ENCODE results near the gene SH3RF1. TPM values are rescaled to one million over a fixed set of nuclear protein-coding genes. Genes with fewer than 3 reads are reported as not detected.

SH3RF1 gene
- total RNA-seq, 1 experiment from 2014 or later = 16.6 TPM

- ATAC-seq (peak; percentile 62), DNase-seq (ENCODE audit: low spot score) (no peak)
- ChIA-PET POLR2A (no interaction called here), CTCF (no interaction called here)
- Mint-ChIP-seq H3K36me3 (no peaks in the 10 kb centered on the region), H3K4me1 (peaks cover 22% of the 10 kb centered on the region), H3K4me3 (no peak overlapping the region), H3K9me3 (no peaks in the 10 kb centered on the region), H3K27ac (0 out of 2 replicates have a peak overlapping the region, but pooled peaks have one; percentile 24), H3K27me3 (ENCODE audit: low read depth) (no peaks in the 10 kb centered on the region)
- TF ChIP-seq E2F5 (CRISPR knock-in tag; IDR thresholded peaks at IDR 0.05) (no peak), ZBTB21 (CRISPR knock-in tag; IDR thresholded peaks at IDR 0.05; ENCODE audit: borderline replicate concordance) (no peak), IRF1 (CRISPR knock-in tag; IDR thresholded peaks at IDR 0.05) (no peak), NFATC4 (CRISPR knock-in tag; IDR thresholded peaks at IDR 0.05) (no peak), ZBTB43 (CRISPR knock-in tag; IDR thresholded peaks at IDR 0.05) (no peak), ATF6 (CRISPR knock-in tag; IDR thresholded peaks at IDR 0.05) (no peak), GTF2I (CRISPR knock-in tag; conservative IDR thresholded peaks at IDR 0.05) (no peak), ERG (CRISPR knock-in tag; IDR thresholded peaks at IDR 0.05) (no peak)
Measured at GRCh38 chr4:169174247-169174646, 96.5 kb downstream of the SH3RF1 start.

GRCh38 chr4:169167957-169168858, 102.5 kb downstream of the SH3RF1 start:
- no peak for ATAC-seq
- H3K27me3 Mint-ChIP-seq (ENCODE audit: low read depth) = no peaks in the 10 kb centered on the region
- no peaks in the 10 kb centered on the region for H3K9me3 Mint-ChIP-seq
- POLR2A ChIA-PET = interaction anchor here (0.9 kb wide), 1 partner anchor 102 kb away, joined by 3 read pairs; no protein-coding TSS in a partner anchor
- H3K36me3 Mint-ChIP-seq = no peaks in the 10 kb centered on the region
- TF ChIP-seq STAT6 (CRISPR knock-in tag; conservative IDR thresholded peaks at IDR 0.05; ENCODE audit: low read depth) = no peak
- no peak for TF ChIP-seq CDX4 (CRISPR knock-in tag; IDR thresholded peaks at IDR 0.05; ENCODE audit: borderline replicate concordance)
- TF ChIP-seq ZNF263 (CRISPR knock-in tag; IDR thresholded peaks at IDR 0.05; ENCODE audit: low read depth) = no peak
- no peak for TF ChIP-seq RELA (CRISPR knock-in tag; IDR thresholded peaks at IDR 0.05; ENCODE audit: borderline replicate concordance)
- TF ChIP-seq ZNF425 (CRISPR knock-in tag; conservative IDR thresholded peaks at IDR 0.05) = no peak
- no peak for TF ChIP-seq ELF4 (CRISPR knock-in tag; IDR thresholded peaks at IDR 0.05; ENCODE audit: low read depth)
- TF ChIP-seq NR1H2 (CRISPR knock-in tag; IDR thresholded peaks at IDR 0.05) = no peak
- no peak for TF ChIP-seq SMAD3 (CRISPR knock-in tag; IDR thresholded peaks at IDR 0.05; ENCODE audit: borderline replicate concordance)
- TF ChIP-seq ZNF423 (CRISPR knock-in tag; IDR thresholded peaks at IDR 0.05) = no peak
- TF ChIP-seq EMX1 (CRISPR knock-in tag; IDR thresholded peaks at IDR 0.05) = no peak
- TF ChIP-seq HMGA2 (CRISPR knock-in tag; IDR thresholded peaks at IDR 0.05) = no peak
- no peak for TF ChIP-seq ZNF219 (CRISPR knock-in tag; IDR thresholded peaks at IDR 0.05; ENCODE audit: borderline replicate concordance)
- no peak overlapping the region for H3K4me3 Mint-ChIP-seq
- H3K27ac Mint-ChIP-seq = peak overlapping the region; percentile 16; the same call in 1 of the 2 replicates
- CTCF ChIA-PET = no interaction called here
- no peak for DNase-seq (ENCODE audit: low spot score)
- H3K4me1 Mint-ChIP-seq = peaks cover 9% of the 10 kb centered on the region
